Small intestine (tissue), 7 donors: ENCODE data around the gene SEC23A. TPM values are rescaled to one million over a fixed set of nuclear protein-coding genes. Genes with fewer than 3 reads are reported as not detected.
A peak's percentile ranks its signal among the peaks of the same experiment; 100 is the strongest.

Experiments used
- DNase-seq, 2 donors: peaks; one replicate each; pipeline versions ENCODE4 v3.0.0 to v3.0.0-alpha.2; 2013
- FAIRE-seq: peaks from 2 replicates; lab custom pipeline; 2012; peaks lifted over from hg19 to GRCh38; lab: Jason Lieb, UNC
- H3K27ac ChIP-seq, 3 donors: one replicate each; pipeline ENCODE4 v1.5.1; 2013; ENCODE audit warnings: low read length in 2 of 3, mild to moderate bottlenecking in 2 of 3, control low read depth in 1 of 3, inconsistent platforms in 1 of 3, low read depth in 1 of 3, moderate library complexity in 1 of 3
- H3K27me3 ChIP-seq, 3 donors: one replicate each; pipeline ENCODE4 v1.6.1; 2013; ENCODE audit warnings: low read length in 3 of 3, inconsistent platforms in 1 of 3; ENCODE audit not compliant: control insufficient read depth in 3 of 3, insufficient read depth in 3 of 3
- H3K36me3 ChIP-seq, 3 donors: one replicate each; pipeline ENCODE4 v1.6.1; 2013; ENCODE audit warnings: low read length in 3 of 3, inconsistent platforms in 1 of 3, low read depth in 1 of 3, mild to moderate bottlenecking in 1 of 3, moderate library complexity in 1 of 3; ENCODE audit not compliant: control insufficient read depth in 3 of 3, insufficient read depth in 2 of 3
- H3K4me1 ChIP-seq, 3 donors: one replicate each; pipeline ENCODE4 v1.6.1; 2013; ENCODE audit warnings: low read length in 2 of 3, inconsistent platforms in 1 of 3, low read depth in 1 of 3, mild to moderate bottlenecking in 1 of 3, moderate library complexity in 1 of 3; ENCODE audit not compliant: control insufficient read depth in 3 of 3, insufficient read depth in 2 of 3
- H3K4me3 ChIP-seq, 3 donors: one replicate each; pipeline ENCODE4 v1.5.1; 2013; ENCODE audit warnings: low read length in 3 of 3, control low read depth in 1 of 3, inconsistent platforms in 1 of 3, low read depth in 1 of 3, mild to moderate bottlenecking in 1 of 3, moderate library complexity in 1 of 3
- H3K9me3 ChIP-seq, 2 donors: one replicate each; pipeline ENCODE4 v1.6.1; 2013; ENCODE audit warnings: low read depth in 1 of 2, low read length in 1 of 2; ENCODE audit not compliant: control insufficient read depth in 2 of 2, insufficient read depth in 1 of 2
- WGBS, 3 donors: extraction: QIAGEN DNeasy Blood & Tissue Kit; methylation state at CpG; one replicate each; pipeline ENCODE4 v1.1.7; 2013; 5-methylcytosine and 5-hydroxymethylcytosine counted together
- polyA plus RNA-seq, 4 donors: library from polyadenylated mRNA; stranded (reverse) in 3 of 4; unstranded in 1 of 4; fragments of 200-250 nt in 3 of 4; fragments of 120-200 nt in 1 of 4; gene quantifications; one replicate each; pipeline versions ENCODE4 v1.2.1 to v1.2.3, GENCODE V29; 2013
- donor health status: healthy with polysubstance abuse.
- donor health status: control.
- donor health status: control.
- donor health status: Bipolar disorder and iron deficiency.
- donor health status: healthy.

The SEC23A gene
- polyA plus RNA-seq, 4 donors = 26.9 to 96.9 (median 78.1) TPM

DNA sequence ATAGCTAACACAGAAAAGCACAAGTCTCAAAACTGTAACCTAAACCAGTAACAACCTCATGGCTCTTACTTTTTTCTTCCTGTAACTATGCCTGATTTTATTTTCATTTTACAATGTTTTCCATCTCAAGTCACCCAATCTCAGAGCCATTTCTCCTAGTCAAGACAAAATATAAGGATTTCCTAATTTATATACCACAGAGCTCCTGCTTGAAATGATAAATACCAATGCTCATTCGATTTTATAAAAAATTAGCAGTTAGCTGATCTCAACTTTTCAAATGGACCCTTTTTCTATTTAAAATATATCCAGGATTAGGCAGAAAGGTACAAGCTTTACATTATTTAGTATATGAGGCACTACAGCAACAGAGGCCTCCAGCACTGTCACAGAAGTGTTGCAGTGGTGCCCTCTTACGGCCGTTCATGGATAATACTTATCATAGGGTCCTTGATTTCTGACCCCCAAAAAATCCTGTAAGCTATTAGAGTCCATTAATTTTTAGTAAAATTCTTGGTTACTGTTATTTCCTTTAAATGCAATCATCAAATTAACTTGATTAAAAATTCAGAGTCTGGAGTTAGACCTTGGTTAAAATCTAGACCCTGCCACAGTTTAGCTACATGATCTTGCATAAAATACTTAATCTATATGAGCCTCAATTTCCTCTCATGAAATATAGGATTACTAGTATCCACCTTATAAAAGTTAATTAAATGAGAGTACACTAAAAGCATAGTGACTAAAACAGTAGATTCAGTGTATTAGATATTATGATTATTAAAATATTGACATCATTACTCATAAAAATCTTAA, 68.3 kb downstream of the SEC23A start:
- H3K4me3 ChIP-seq = no peak overlapping the region
- WGBS, 3 donors = 36 to 67% (median 53%) methylated on average over 3 of the region's 3 CpGs
- H3K27ac ChIP-seq = no peak overlapping the region
- DNase-seq = peak in 1 of 2 donors; percentile 42
- H3K9me3 ChIP-seq = no peaks in the 10 kb centered on the region
- FAIRE-seq = peak; percentile 47
- H3K36me3 ChIP-seq = peaks cover 13 to 22% (median 16%) of the 10 kb centered on the region in 3 donors
- H3K4me1 ChIP-seq = peaks cover 0 to 4% (median 0%) of the 10 kb centered on the region in 3 donors
- H3K27me3 ChIP-seq = no peaks in the 10 kb centered on the region

DNA sequence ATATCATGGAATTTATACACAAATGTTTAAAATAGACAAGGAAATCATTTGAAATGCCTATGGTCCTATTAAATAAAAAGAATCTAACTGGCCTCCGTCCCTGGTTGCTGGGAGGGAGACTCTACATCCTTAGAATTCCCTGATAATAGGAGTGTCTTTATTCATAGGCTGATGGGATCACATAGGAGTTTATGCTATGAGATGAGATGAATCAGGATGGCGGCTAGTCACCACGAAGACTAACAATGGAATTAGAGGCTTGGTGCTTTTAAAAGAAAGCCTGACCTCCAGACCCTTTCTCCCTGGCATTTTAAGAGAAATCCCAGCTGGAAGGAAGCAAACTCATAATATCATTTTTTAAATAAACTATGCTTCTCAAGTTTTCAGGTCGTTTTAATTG, 69.7 kb downstream of the SEC23A start:
- Histone ChIP-seq H3K4me3 (no peak overlapping the region), H3K27me3 (no peaks in the 10 kb centered on the region), H3K9me3 (no peaks in the 10 kb centered on the region), H3K36me3 (peaks cover 10 to 23% (median 13%) of the 10 kb centered on the region in 3 donors), H3K4me1 (peaks cover 0 to 5% (median 0%) of the 10 kb centered on the region in 3 donors), H3K27ac (no peak overlapping the region)
- FAIRE-seq (no peak), DNase-seq (no peak)
- WGBS, 3 donors = 81 to 87% (median 82%) methylated on average over 4 of the region's 4 CpGs

GRCh38 chr14:39030209-39030608, 72.8 kb downstream of the SEC23A start:
- H3K9me3 ChIP-seq = no peaks in the 10 kb centered on the region
- no peaks in the 10 kb centered on the region for H3K27me3 ChIP-seq
- peaks cover 3 to 20% (median 6%) of the 10 kb centered on the region in 3 donors for H3K36me3 ChIP-seq
- DNase-seq (no peak), FAIRE-seq (no peak)
- peaks cover 0 to 19% (median 5%) of the 10 kb centered on the region in 3 donors for H3K4me1 ChIP-seq
- 96 to 99% (median 97%) methylated on average over 10 of the region's 10 CpGs for WGBS, 3 donors
- no peak overlapping the region for H3K27ac ChIP-seq
- H3K4me3 ChIP-seq = no peak overlapping the region

- peak in 1 of 2 donors; percentile 35 for DNase-seq
- WGBS, 3 donors = 72 to 87% (median 75%) methylated on average over 8 of the region's 8 CpGs
- Histone ChIP-seq H3K27me3 (no peaks in the 10 kb centered on the region), H3K27ac (peak overlapping the region in 1 of 3 donors; percentile 43), H3K4me1 (peaks cover 0 to 23% (median 5%) of the 10 kb centered on the region in 3 donors), H3K9me3 (no peaks in the 10 kb centered on the region), H3K4me3 (no peak overlapping the region), H3K36me3 (peaks cover 3 to 20% (median 6%) of the 10 kb centered on the region in 3 donors)
- FAIRE-seq = no peak
These were observed 73.2 kb downstream of the SEC23A start for GRCh38 chr14:39029789-39030188.

GRCh38 chr14:39028620-39029019, 74.4 kb downstream of the SEC23A start:
- Histone ChIP-seq H3K27ac (no peak overlapping the region), H3K36me3 (peaks cover 3 to 20% (median 5%) of the 10 kb centered on the region in 3 donors), H3K27me3 (no peaks in the 10 kb centered on the region), H3K4me1 (peaks cover under 1 to 25% (median 5%) of the 10 kb centered on the region in 3 donors), H3K4me3 (no peak overlapping the region), H3K9me3 (no peaks in the 10 kb centered on the region)
- DNase-seq (no peak), FAIRE-seq (no peak)

DNA sequence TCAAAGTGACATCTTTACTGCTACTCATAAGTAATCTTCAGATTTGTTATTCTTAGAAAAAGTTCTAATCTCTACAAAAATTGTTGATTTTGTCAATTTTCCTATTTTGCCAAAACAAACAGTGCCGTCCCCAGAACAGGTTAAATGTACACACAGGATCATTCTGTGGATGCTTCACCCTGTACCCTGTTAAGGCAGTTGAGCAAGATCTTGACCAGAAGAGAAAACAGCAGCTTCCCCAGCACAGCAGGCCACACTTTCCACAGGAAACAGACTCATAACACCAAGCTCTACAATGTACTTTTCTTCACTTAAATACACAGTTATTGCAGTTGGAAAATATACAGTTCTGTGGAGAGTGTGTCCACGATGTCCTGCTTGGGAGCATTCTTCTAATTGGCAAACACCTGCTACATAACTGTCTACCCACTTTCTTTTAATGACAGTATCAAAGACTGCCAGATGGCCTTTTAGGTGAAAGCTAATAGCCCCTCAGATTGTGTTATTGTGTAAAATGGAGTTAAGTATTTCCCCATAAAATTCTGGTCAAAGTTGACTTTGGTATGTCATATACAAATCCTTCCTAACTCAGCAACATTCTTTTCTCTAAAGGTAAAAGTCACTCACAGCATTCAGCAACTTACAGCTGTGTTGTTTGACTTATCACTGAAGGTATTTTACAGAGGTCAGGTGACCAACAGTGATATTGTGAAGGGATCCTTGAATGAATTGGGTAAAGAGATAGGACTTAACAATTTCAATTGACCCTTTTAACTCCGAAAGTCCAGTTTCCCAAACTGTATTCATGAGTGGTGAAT, 77.0 kb downstream of the SEC23A start:
- 27 to 56% (median 38%) methylated on average over 3 of the region's 3 CpGs for WGBS, 3 donors

GRCh38 chr14:39025250-39025809, 77.7 kb downstream of the SEC23A start:
- Histone ChIP-seq H3K36me3 (peaks cover 2 to 12% (median 3%) of the 10 kb centered on the region in 3 donors), H3K4me3 (no peak overlapping the region), H3K4me1 (peaks cover 3 to 30% (median 5%) of the 10 kb centered on the region in 3 donors), H3K27ac (peak overlapping the region in 1 of 3 donors; percentile 41), H3K9me3 (no peaks in the 10 kb centered on the region), H3K27me3 (no peaks in the 10 kb centered on the region)
- FAIRE-seq (no peak), DNase-seq (peak in 1 of 2 donors; percentile 30)
- 53 to 71% (median 65%) methylated on average over 3 of the region's 3 CpGs for WGBS, 3 donors

More for the DNA sequence above, 77.0 kb downstream of the SEC23A start:
- Histone ChIP-seq H3K27me3 (no peaks in the 10 kb centered on the region), H3K4me1 (peaks cover 3 to 30% (median 5%) of the 10 kb centered on the region in 3 donors), H3K36me3 (peaks cover 2 to 16% (median 3%) of the 10 kb centered on the region in 3 donors), H3K9me3 (no peaks in the 10 kb centered on the region), H3K27ac (peak overlapping the region in 2 of 3 donors; percentile 11 to 41), H3K4me3 (no peak overlapping the region)
- FAIRE-seq = no peak
- peak in 1 of 2 donors; percentile 64 for DNase-seq
